ENCODE results near the gene ZNF844.
"Not testable (repeated sequence)": the region's sequence is repeated elsewhere in the genome, so short reads cannot be mapped to it uniquely, and the experiment has no call there.

Gene ZNF844

GRCh38 chr19:12064590-12065538, at the start of gene ZNF844:
TSS of gene ZNF844 (plus strand) at chr19:12064731. CDS start at chr19:12064874, 143 bp downstream.
- peak; percentile 56 to 79 for DNase-seq

GRCh38 chr19:12015015-12015752, 49.3 kb upstream of the ZNF844 start:
- DNase-seq, result no peak

- DNase-seq, result no peak
Measured at GRCh38 chr19:12015753-12016116, 48.8 kb upstream of the ZNF844 start.

- no peak for DNase-seq
Measured at GRCh38 chr19:12034198-12034597, 30.3 kb upstream of the ZNF844 start.

- DNase-seq, result no peak
Measured at GRCh38 chr19:12034620-12035019, 29.9 kb upstream of the ZNF844 start.

- DNase-seq, result peak; percentile 88 to 92
Measured at GRCh38 chr19:12035220-12036172, 29.0 kb upstream of the ZNF844 start, which contains the start of gene ZNF433. TSS of gene ZNF433 (minus strand) at chr19:12035679. CDS start at chr19:12035539, 140 bp downstream.

- DNase-seq, result no peak
Measured at GRCh38 chr19:12042893-12043292, 21.6 kb upstream of the ZNF844 start.

GRCh38 chr19:12043752-12044422, 20.6 kb upstream of the ZNF844 start:
- no peak for DNase-seq

GRCh38 chr19:12047868-12048267, 16.7 kb upstream of the ZNF844 start:
- no peak for DNase-seq

- DNase-seq, result no peak
Measured at GRCh38 chr19:12052091-12052496, 12.4 kb upstream of the ZNF844 start.

- DNase-seq, result peak; percentile 87 to 90
Measured at GRCh38 chr19:12052497-12053169, 11.9 kb upstream of the ZNF844 start, which contains the start of gene ZNF878. TSS of gene ZNF878 (minus strand) at chr19:12052961. CDS start at chr19:12052801, 160 bp downstream.

- DNase-seq, result no peak
Measured at GRCh38 chr19:12055784-12056183, 8.7 kb upstream of the ZNF844 start.

- DNase-seq, result no peak
Measured at GRCh38 chr19:12075538-12076139, 11.1 kb downstream of the ZNF844 start.

- not testable (repeated sequence) for DNase-seq
Measured at GRCh38 chr19:12076331-12076730, 11.8 kb downstream of the ZNF844 start.

GRCh38 chr19:12077375-12077774, 12.8 kb downstream of the ZNF844 start:
- DNase-seq, result no peak

GRCh38 chr19:12083336-12083735, 18.8 kb downstream of the ZNF844 start:
- not testable (repeated sequence) for DNase-seq

- no peak for DNase-seq
Measured at GRCh38 chr19:12085074-12085818, 20.7 kb downstream of the ZNF844 start.

GRCh38 chr19:12090807-12091206, 26.3 kb downstream of the ZNF844 start:
- peak; percentile 22 to 23 for DNase-seq

- DNase-seq, result no peak
Measured at GRCh38 chr19:12092065-12092867, 27.7 kb downstream of the ZNF844 start.

All from NCI-H2081 (cell line).